Endothelial cell of coronary artery (primary cell): ENCODE results near the gene CGA. TPM values are rescaled to one million over a fixed set of nuclear protein-coding genes. Genes with fewer than 3 reads are reported as not detected.

Experiments
- total RNA-seq: library from RNA; depleted of rRNA; stranded (reverse); fragments of >200 nt; gene quantifications from 2 replicates; pipeline ENCODE4 v1.2.3, GENCODE V29; 2014

Gene CGA
- not detected in 2 replicates for total RNA-seq

GRCh38 chr6:87095087-87095509 is at the start of gene CGA:
Gene CGA, minus strand, starts transcription at chr6:87095106. Its CDS starts 6,906 bp downstream, at chr6:87088200.

Other genes with a start within 250 kb of the CGA start
- gene HTR1E, start 157.6 kb downstream of the CGA start, total RNA-seq, result not detected in 2 replicates
- gene ZNF292, start 60.5 kb upstream of the CGA start, total RNA-seq, result 19.0 and 28.4 TPM in 2 replicates
- gene SMIM8, start 227.5 kb upstream of the CGA start, total RNA-seq, result 4.1 TPM in 2 replicates
- not detected in 2 replicates for gene GJB7, start 234.2 kb upstream of the CGA start, total RNA-seq
- 2.1 TPM in 2 replicates for gene C6orf163, start 249.7 kb upstream of the CGA start, total RNA-seq